Loucy (cell line): Measurements from ENCODE around the gene FAF1.

Source experiments
- CTCF ChIP-seq: fragments of 200-600 bp; sonication (generic); conservative IDR thresholded peaks from 2 replicates; pipeline ENCODE4 v1.5.1; 2014; ENCODE audit warnings: mild to moderate bottlenecking, antibody characterized with exemption, low read length
- EZH2phosphoT487 ChIP-seq: fragments of 200-600 bp; IDR thresholded peaks from 2 replicates; pipeline ENCODE4 v1.6.1; 2018; ENCODE audit warnings: antibody characterized with exemption, mild to moderate bottlenecking, moderate library complexity, borderline replicate concordance

- TF ChIP-seq CTCF (no peak), EZH2phosphoT487 (no peak)
Measured at GRCh38 chr1:50419907-50420677, 540.0 kb downstream of the FAF1 start.
